Keratinocyte (primary cell): Measurements from ENCODE around the gene CHODL. TPM values are rescaled to one million over a fixed set of nuclear protein-coding genes. Genes with fewer than 3 reads are reported as not detected.

ENCODE experiments used
- DNase-seq: peaks from one replicate; pipeline ENCODE4 v3.0.0-alpha.2; 2011; ENCODE audit warnings: low read depth, missing footprints, low spot score
- FAIRE-seq: peaks from 2 replicates; lab custom pipeline; 2011; peaks lifted over from hg19 to GRCh38; lab: Jason Lieb, UNC
- H2AFZ ChIP-seq: 2 replicates; pipeline ENCODE4 v1.6.0; 2012; ENCODE audit warnings: low read length, control low read depth, inconsistent platforms; ENCODE audit not compliant: control insufficient read depth
- H3K27ac ChIP-seq: 2 replicates; pipeline ENCODE4 v1.5.1; 2011; ENCODE audit warnings: low read length; ENCODE audit not compliant: control insufficient read depth, insufficient read depth
- H3K27me3 ChIP-seq: 3 replicates; pipeline ENCODE4 v1.6.0; 2011; ENCODE audit warnings: low read length; ENCODE audit not compliant: control insufficient read depth, insufficient read depth; ENCODE audit errors: extremely low read depth
- H3K36me3 ChIP-seq, 2 experiments: 2 replicates in 1 of 2; 3 replicates in 1 of 2; pipeline ENCODE4 v1.5.1; 2011; ENCODE audit warnings: low read length in 2 of 2, mild to moderate bottlenecking in 1 of 2; ENCODE audit not compliant: control insufficient read depth in 2 of 2, insufficient read depth in 2 of 2; ENCODE audit errors: extremely low read depth in 1 of 2
- H3K4me1 ChIP-seq: 3 replicates; pipeline ENCODE4 v1.5.1; 2011; ENCODE audit warnings: low read length; ENCODE audit not compliant: control insufficient read depth, insufficient read depth; ENCODE audit errors: extremely low read depth
- H3K4me2 ChIP-seq: 3 replicates; pipeline ENCODE4 v1.6.0; 2011; ENCODE audit warnings: low read depth, low read length; ENCODE audit not compliant: control insufficient read depth, insufficient read depth; ENCODE audit errors: extremely low read depth
- H3K4me3 ChIP-seq, 3 experiments: fragments of 200-600 bp in 1 of 3; sonication (generic) in 1 of 3; 2 replicates in 2 of 3; 3 replicates in 1 of 3; pipeline ENCODE4 v1.5.1; 2011 to 2016; ENCODE audit warnings: low read length in 3 of 3, mild to moderate bottlenecking in 3 of 3, control low read depth in 2 of 3, inconsistent platforms in 1 of 3, low read depth in 1 of 3, mixed read lengths in 1 of 3, mixed run types in 1 of 3, moderate library complexity in 1 of 3; ENCODE audit not compliant: control insufficient read depth in 2 of 3, insufficient read depth in 2 of 3; ENCODE audit errors: extremely low read depth in 1 of 3
- H3K79me2 ChIP-seq: 2 replicates; pipeline ENCODE4 v1.6.0; 2012; ENCODE audit warnings: low read length; ENCODE audit not compliant: control insufficient read depth, insufficient read depth
- H3K9ac ChIP-seq: 3 replicates; pipeline ENCODE4 v1.6.0; 2011; ENCODE audit warnings: low read length; ENCODE audit not compliant: control insufficient read depth, insufficient read depth; ENCODE audit errors: extremely low read depth
- H3K9me1 ChIP-seq: 3 replicates; pipeline ENCODE4 v1.6.0; 2011; ENCODE audit warnings: low read length; ENCODE audit not compliant: control insufficient read depth, insufficient read depth; ENCODE audit errors: extremely low read depth
- H3K9me3 ChIP-seq: 2 replicates; pipeline ENCODE4 v1.5.1; 2012; ENCODE audit warnings: low read depth, low read length; ENCODE audit not compliant: control insufficient read depth
- H4K20me1 ChIP-seq: 3 replicates; pipeline ENCODE4 v1.6.0; 2011; ENCODE audit warnings: low read length; ENCODE audit not compliant: control insufficient read depth, insufficient read depth; ENCODE audit errors: extremely low read depth
- CTCF ChIP-seq, 3 experiments: IDR thresholded peaks in 1 of 3; conservative IDR thresholded peaks in 1 of 3; optimal IDR thresholded peaks in 1 of 3; 2 replicates in 2 of 3; 3 replicates in 1 of 3; pipeline versions ENCODE3 to v1.5.1; 2011; ENCODE audit warnings: low read length in 3 of 3, mild to moderate bottlenecking in 3 of 3, moderate library complexity in 2 of 3, control low read depth in 1 of 3, inconsistent platforms in 1 of 3; ENCODE audit not compliant: insufficient read depth in 2 of 3; ENCODE audit errors: extremely low read depth in 1 of 3
- EZH2 ChIP-seq: IDR thresholded peaks from one replicate; pipeline ENCODE4 v1.6.1; 2012; ENCODE audit warnings: inconsistent platforms, mild to moderate bottlenecking, low read length, moderate library complexity
- dilution Hi-C: fragments of 300-500 bp; cut with MboI; formaldehyde crosslinking; loops from one replicate; pipeline ENCODE4 v1.7.0; 2020; ENCODE audit warnings: low sequenced_read_pairs; ENCODE audit not compliant: extremely low pct_ligation_motif_present
- polyA plus RNA-seq, 5 experiments: library from polyadenylated mRNA; depleted of rRNA in 3 of 5; stranded (reverse) in 3 of 5; stranded (forward) in 1 of 5; unstranded in 1 of 5; fragments of >200 nt; gene quantifications; 1 replicate in 1 of 5; 2 replicates in 3 of 5; 3 replicates in 1 of 5; pipeline versions ENCODE4 v1.2.1 to v1.2.3, GENCODE V29; 2011 to 2012; ENCODE audit warnings: missing spikeins in 2 of 5, low read depth in 1 of 5, low replicate concordance in 1 of 5

CHODL gene
- polyA plus RNA-seq, 1 donor (not counting 4 experiments of a cell fraction or from before 2014, with no cell fraction given) = 1.4 TPM

- Histone ChIP-seq H3K9ac (no peak overlapping the region), H2AFZ (no peak overlapping the region), H3K4me1 (no peaks in the 10 kb centered on the region), H3K36me3 (no peaks in the 10 kb centered on the region), H3K4me3 (no peak overlapping the region), H3K79me2 (no peaks in the 10 kb centered on the region), H3K27me3 (no peaks in the 10 kb centered on the region), H3K27ac (no peak overlapping the region), H3K4me2 (no peak overlapping the region), H3K9me1 (no peaks in the 10 kb centered on the region), H3K9me3 (no peaks in the 10 kb centered on the region), H4K20me1 (no peaks in the 10 kb centered on the region)
- TF ChIP-seq EZH2 = no peak
- no peak for TF ChIP-seq CTCF (optimal IDR thresholded peaks at IDR 0.05 in 1 of 3, IDR thresholded peaks at IDR 0.05 in 1 of 3, conservative IDR thresholded peaks at IDR 0.05 in 1 of 3; ENCODE audit: extremely low read depth in 1 of 3, insufficient read depth in 2 of 3, low read length in 3 of 3)
- dilution Hi-C loops = no loop called here
- DNase-seq (no peak), FAIRE-seq (no peak)
Measured at GRCh38 chr21:18267496-18267895, 22.9 kb downstream of the CHODL start.

GRCh38 chr21:18268906-18269305, 24.3 kb downstream of the CHODL start:
- Histone ChIP-seq H3K4me1 (no peaks in the 10 kb centered on the region), H3K79me2 (no peaks in the 10 kb centered on the region), H3K27me3 (no peaks in the 10 kb centered on the region), H3K36me3 (no peaks in the 10 kb centered on the region), H3K4me2 (no peak overlapping the region), H4K20me1 (no peaks in the 10 kb centered on the region), H2AFZ (no peak overlapping the region), H3K9me3 (no peaks in the 10 kb centered on the region), H3K27ac (no peak overlapping the region), H3K4me3 (no peak overlapping the region), H3K9me1 (no peaks in the 10 kb centered on the region), H3K9ac (no peak overlapping the region)
- DNase-seq = no peak
- TF ChIP-seq CTCF (optimal IDR thresholded peaks at IDR 0.05 in 1 of 3, IDR thresholded peaks at IDR 0.05 in 1 of 3, conservative IDR thresholded peaks at IDR 0.05 in 1 of 3; ENCODE audit: extremely low read depth in 1 of 3, insufficient read depth in 2 of 3, low read length in 3 of 3) = no peak
- no peak for TF ChIP-seq EZH2
- dilution Hi-C loops = no loop called here
- no peak for FAIRE-seq
